NCI-H2227 (cell line): Measurements from ENCODE around the gene NMBR.
"Not testable (repeated sequence)": the region's sequence is repeated elsewhere in the genome, so short reads cannot be mapped to it uniquely, and the experiment has no call there.

Experiments
- DNase-seq: peaks from one replicate; lab custom pipeline; 2025; ENCODE audit not compliant: unreplicated experiment; lab: John Stamatoyannopoulos, UW

NMBR gene

DNA sequence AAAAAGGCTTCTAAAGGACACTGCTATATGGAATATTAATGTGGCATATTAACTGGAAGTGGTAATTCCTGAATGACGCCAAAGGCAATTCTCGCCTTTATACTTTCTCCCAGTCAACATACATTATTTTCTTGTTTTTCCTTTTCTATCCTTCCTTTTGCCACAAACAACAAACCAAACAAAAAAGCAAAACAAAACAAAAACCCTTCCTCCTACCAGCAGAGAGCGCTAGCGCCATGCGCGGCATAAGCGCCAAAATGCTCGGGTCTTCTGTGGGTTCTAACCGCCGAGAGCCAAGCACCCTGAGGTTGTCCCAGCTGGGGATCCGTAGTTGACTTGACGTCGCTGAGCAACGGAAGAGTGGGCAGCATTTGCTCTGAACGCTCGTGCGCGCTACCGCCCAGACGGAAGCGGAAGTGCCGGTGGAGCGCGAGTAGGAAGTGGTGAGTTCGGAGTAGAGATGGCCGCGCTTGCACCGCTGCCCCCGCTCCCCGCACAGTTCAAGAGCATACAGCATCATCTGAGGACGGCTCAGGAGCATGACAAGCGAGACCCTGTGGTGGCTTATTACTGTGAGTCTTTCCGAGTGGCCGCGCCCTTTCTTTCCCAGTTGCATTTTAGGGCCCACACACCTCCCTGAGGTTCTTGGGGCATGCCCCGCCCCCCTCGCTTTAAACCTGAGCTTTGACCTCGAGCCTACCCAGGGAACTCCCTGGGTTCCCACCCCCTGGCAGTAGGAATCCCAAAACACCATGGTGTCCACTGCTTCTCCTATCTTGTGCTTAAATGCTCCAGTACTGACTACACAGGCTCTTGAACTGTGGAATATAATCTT is at the start of gene NMBR, which contains the start of gene VTA1:
Gene NMBR (minus strand): TSS at position 295 of the 835 bp plus-strand sequence. CDS start 58,464 bp downstream, outside the sequence.
Gene VTA1 (plus strand): TSS at position 436 of the 835 bp plus-strand sequence. CDS start 25 bp downstream, at position 461.
- DNase-seq: peak; percentile 97

DNA sequence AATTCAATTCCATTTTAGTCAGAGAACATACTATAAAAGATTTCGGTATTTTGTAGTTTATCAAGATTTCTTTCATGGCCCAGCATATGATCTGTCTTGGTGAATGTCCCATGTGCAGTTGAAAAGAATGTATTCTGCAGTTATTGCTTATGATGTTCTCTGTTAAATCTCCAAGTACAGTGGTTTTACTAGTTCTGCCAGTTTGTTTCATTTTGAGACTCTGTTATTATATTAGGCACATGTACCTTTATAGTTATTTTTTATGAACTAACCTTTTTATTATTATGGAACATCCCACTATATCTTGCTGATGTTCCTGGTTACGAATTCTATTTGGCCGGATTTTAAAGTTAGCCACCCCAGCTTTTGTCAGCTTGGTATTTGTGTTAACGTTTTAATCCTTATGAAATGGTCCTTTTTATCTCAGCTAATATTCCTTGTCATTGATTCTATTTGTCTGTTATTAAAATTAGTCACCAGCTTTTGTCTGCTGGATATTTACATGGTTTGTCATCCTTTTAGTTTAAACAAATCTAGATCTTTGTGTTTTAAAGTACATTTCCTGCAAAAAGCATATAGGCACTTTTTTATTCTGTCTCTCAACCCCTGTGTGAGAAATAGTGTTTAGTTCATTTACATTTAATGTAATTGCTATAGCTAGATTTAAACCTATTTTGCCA is 49.1 kb upstream of the NMBR start:
- DNase-seq: no peak

GRCh38 chr6:142193621-142194020 is 46.7 kb upstream of the NMBR start:
- DNase-seq: no peak

GRCh38 chr6:142192343-142192742 is 45.4 kb upstream of the NMBR start:
- DNase-seq: no peak

- no peak for DNase-seq
Measured at GRCh38 chr6:142189057-142189456, 42.1 kb upstream of the NMBR start.

DNA sequence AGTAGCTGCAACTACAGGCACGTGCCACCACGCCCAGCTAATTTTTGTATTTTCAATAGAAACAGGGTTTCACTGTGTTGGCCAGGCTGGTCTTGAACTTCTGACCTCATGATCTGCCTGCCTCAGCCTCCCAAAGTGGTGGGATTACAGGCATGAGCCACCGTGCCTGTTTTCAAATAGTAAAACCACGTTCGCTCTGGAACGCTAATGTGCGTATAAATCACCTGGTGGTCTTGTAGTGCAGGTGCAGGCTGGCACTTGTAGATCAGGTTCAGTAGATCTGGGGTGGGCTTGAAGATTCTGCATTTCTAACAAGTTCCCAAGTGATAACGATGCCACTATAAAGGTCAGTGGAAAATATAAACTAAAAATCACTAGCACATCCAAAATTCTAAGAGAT is 41.4 kb upstream of the NMBR start:
- not testable (repeated sequence) for DNase-seq

DNA sequence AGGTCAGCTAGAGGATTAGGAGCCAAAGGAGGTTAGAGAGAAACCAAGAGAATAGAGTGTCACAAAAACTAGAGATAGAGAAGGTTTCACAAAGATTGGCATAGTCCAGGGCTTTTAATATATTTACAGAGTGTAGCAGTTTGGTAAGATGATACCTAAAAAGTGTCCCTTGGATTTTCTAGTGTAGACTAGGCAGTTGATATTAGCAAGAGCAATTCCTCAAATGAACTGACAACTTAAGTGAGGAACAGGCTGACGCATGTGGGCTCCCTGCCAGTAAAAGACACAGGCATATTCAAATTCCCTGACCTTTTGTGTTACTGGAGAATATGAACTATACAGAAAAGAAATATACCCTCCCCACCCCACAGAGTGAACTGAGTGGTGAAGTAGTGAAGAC is 40.3 kb upstream of the NMBR start:
- DNase-seq: peak; percentile 38

DNA sequence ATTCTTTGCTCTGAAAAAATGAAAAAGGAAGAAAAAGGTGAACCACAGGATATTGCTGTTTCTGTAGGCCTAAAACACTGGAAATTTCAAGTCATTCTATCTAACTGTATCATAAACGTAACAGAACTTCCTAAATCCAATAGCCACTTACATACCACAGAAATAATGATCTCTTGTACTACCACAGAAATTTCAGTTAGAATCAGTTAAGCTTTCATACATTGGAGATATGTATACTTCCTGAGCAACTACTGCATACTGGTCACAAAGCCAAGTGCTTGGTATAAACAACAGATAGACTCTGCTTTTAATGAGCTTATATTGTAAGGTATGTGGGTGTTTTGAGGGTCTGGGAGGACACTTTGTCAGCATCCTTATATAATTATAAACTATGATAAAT is 38.7 kb upstream of the NMBR start:
- DNase-seq: no peak

GRCh38 chr6:142184307-142184706 is 37.4 kb upstream of the NMBR start:
- DNase-seq: no peak

DNA sequence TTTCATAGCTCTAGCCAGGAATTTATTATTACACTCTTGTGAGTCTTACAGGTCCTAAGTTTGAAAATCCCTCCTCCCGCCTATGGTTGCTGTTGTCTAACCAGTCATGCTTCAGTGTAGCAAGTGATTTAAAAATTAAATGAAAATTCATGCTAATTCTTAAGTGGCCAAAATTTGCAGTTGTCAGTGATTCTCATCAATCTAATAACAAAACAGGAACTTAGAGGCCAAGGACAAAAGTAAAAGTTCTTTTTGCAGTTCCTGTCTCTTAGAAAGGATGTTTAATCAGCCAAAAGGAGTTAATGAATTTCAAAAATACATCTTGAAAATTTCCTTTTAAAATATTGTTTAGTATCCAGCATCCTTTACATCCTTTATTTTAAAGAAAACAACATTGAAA is 36.4 kb upstream of the NMBR start:
- DNase-seq: no peak

- no peak for DNase-seq
Measured at GRCh38 chr6:142182004-142182403, 35.1 kb upstream of the NMBR start.

GRCh38 chr6:142178129-142178528 is 31.2 kb upstream of the NMBR start:
- no peak for DNase-seq

DNA sequence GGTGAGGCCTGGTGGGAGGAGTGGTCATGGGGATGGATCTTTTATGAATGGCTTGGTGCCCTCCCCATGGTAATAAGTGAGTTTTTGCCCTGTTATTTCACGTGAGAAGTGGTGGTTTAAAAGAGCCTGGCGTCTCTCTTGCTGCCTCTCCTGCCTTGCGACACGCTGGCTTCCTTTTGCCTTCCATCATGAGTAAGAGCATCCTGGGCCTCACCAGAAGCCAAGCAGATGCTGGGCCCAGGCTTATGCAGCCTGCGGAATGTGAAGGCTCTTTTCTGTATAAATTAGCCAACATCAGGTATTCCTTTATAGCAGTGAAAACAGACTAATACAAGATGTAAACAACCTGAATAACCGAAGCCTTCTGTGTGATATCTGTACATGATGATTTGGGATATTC is 27.8 kb upstream of the NMBR start:
- no peak for DNase-seq

DNA sequence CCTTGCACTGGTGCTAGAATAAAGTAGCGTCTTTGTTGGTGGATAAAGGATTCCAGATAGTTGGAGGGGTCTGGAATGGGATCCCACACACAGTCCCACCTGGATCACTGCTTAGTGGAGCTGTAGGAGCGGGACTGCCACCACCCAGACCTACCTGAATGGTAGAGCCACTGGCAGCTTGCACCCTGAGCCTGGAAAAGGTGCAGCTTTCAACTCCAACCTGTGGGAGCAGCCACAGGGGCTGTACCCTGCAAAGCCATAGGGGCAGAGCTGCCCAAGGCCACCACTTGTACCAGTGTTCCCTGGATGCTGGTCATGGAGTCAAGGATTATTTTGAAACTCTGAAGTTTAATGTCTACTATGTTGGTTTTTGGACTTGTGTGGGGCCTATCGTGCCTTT is 27.1 kb upstream of the NMBR start:
- no peak for DNase-seq

GRCh38 chr6:142172758-142173157 is 25.8 kb upstream of the NMBR start:
- no peak for DNase-seq

DNA sequence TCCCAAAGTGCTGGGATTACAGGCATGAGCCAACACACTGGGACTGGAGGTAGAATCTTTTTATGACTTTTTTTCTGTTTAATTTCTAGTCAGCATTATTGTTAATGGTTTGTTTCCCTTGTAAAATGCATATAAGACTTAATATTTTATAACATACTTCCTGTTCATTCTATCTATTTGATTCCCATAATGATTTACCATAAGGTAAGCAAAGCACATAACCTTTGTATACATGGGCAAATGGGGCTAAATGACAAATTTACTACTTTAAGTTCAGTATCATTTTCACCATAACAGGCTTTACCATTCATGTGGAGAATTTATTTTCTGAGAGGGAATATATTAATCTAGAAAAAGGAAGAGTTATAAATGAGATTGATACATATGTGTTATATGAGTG is 24.4 kb upstream of the NMBR start:
- no peak for DNase-seq

DNA sequence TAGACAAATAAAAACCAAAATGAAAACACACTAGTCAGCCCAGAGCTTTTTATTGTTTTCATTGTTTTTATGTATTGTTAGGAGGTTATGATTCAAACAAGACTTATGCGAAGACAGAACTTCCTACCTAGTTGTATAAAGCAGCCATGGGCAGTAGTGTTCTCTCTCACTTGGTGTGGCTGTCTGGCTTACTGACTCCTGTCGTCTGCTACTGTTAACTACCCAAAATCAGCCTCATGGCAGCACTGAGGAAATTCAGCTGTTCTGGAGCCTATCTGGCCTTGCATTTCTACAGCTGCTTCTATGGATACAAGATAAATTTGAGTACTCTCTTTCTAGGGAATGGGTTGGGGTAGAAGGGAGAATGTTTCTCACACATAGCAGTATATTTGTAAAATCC is 20.6 kb upstream of the NMBR start:
- no peak for DNase-seq

- no peak for DNase-seq
Measured at GRCh38 chr6:142167071-142167470, 20.1 kb upstream of the NMBR start.

GRCh38 chr6:142165227-142165626 is 18.3 kb upstream of the NMBR start:
- no peak for DNase-seq

DNA sequence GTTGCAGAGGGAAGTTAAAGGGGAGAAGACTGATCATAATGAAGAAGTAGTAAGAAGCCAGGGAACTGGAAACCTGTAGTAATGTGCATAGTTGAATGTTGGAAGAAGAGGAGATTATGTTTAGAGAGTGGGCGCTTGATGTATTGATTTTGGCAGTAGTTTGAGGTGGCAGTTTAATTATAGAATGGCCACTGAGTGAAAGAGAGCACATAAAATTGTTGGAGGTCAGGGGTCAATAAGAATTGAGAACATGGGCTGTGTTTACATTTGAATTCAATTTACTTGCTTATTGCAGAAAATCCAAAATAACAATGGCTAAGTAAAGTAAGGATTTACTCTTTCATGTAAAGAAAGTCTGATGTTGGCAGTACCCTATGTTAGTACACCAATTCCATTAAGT is 15.9 kb upstream of the NMBR start:
- no peak for DNase-seq

DNA sequence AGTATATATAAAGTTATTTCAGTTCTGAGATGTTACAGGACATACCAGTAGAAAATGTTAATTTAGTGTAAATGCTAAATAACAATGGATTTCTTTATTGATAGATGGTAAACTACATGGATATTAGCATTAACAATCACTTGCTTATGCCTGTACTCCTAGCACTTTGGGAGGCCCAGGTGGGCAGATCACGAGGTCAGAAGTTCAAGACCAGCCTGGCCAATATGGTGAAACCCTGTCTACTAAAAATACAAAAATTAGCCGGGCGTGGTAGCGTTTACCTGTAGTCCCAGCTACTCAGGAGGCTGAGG is 9.8 kb upstream of the NMBR start:
- not testable (repeated sequence) for DNase-seq

DNA sequence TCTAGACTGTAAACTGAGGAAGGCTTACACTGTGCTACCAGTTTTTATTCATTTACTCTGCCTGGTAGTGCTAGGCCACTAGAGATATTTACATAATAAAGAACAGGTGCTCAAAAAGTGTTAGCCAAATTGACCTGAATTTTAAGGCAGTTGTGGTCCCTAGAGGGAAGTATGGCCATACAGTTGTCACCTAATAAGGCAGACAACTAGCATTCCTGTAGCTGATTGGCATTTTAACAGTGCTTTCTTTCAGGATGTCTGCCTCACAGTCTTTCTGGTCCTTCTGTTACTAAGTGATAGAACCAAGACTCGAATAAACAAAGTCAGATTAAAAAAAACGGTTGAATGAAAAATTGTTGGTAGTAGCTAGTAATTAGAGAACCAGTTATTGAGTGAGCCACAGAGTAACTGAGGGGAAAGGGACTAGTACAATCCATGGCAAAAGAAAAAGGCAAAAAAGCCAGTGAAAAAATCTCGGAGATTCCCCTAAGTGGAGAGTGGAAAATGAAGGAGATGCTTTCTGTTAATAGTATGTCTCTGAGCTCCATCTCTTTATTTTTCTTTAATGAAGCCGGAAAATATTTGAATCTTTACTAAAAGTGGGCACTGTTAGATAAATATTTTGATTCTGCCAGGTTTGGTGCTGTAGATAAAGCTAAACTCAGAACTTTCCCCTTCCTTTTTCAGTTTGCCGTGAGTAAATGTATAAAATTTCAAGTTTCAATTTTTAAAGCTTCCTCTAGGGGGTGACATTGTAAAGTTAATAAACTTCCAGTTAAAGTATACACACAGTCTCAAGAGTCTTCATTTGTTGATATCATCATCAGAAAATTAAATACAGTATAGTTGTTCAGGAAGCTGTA is 9.2 kb upstream of the NMBR start:
- peak; percentile 0 for DNase-seq
